Uterus (tissue), 2 donors: ENCODE data around the gene OPN1MW.
"Not testable (repeated sequence)": the region's sequence is repeated elsewhere in the genome, so short reads cannot be mapped to it uniquely, and the experiment has no call there.

Experiments used
- POLR2A ChIP-seq, 2 donors: fragments of 450-650 bp; IDR thresholded peaks; one replicate each; pipeline ENCODE4 v1.6.1; 2016; ENCODE audit warnings: antibody characterized with exemption in 2 of 2, mild to moderate bottlenecking in 1 of 2, moderate library complexity in 1 of 2
- TF ChIP-seq, protein P1 (sequence below), 4 experiments: fragments of 200-600 bp in 2 of 4; fragments of 450-650 bp in 2 of 4; sonication (generic) in 2 of 4; IDR thresholded peaks; one replicate each; pipeline ENCODE4 v1.5.1; 2016 to 2019; ENCODE audit warnings: antibody characterized with exemption in 4 of 4, mild to moderate bottlenecking in 2 of 4, moderate library complexity in 1 of 4

DNA sequence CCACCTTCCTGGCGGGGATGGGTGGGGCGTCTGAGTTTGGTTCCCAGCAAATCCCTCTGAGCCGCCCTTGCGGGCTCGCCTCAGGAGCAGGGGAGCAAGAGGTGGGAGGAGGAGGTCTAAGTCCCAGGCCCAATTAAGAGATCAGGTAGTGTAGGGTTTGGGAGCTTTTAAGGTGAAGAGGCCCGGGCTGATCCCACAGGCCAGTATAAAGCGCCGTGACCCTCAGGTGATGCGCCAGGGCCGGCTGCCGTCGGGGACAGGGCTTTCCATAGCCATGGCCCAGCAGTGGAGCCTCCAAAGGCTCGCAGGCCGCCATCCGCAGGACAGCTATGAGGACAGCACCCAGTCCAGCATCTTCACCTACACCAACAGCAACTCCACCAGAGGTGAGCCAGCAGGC, 38.4 kb upstream of the OPN1MW start, which contains the start of gene OPN1LW:
- not testable (repeated sequence) for TF ChIP-seq POLR2A (IDR thresholded peaks at IDR 0.05)
- TF ChIP-seq, protein P1, sequence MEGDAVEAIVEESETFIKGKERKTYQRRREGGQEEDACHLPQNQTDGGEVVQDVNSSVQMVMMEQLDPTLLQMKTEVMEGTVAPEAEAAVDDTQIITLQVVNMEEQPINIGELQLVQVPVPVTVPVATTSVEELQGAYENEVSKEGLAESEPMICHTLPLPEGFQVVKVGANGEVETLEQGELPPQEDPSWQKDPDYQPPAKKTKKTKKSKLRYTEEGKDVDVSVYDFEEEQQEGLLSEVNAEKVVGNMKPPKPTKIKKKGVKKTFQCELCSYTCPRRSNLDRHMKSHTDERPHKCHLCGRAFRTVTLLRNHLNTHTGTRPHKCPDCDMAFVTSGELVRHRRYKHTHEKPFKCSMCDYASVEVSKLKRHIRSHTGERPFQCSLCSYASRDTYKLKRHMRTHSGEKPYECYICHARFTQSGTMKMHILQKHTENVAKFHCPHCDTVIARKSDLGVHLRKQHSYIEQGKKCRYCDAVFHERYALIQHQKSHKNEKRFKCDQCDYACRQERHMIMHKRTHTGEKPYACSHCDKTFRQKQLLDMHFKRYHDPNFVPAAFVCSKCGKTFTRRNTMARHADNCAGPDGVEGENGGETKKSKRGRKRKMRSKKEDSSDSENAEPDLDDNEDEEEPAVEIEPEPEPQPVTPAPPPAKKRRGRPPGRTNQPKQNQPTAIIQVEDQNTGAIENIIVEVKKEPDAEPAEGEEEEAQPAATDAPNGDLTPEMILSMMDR (IDR thresholded peaks at IDR 0.05), result not testable (repeated sequence)
